CD4-positive, alpha-beta memory T cell (primary cell): ENCODE results near the gene ITGA6. TPM values are rescaled to one million over a fixed set of nuclear protein-coding genes. Genes with fewer than 3 reads are reported as not detected.

Experiments used
- CTCF ChIA-PET: fragments of 350-600 bp; sonication (Branson Sonifier 250); formaldehyde crosslinking; loops from one replicate; lab custom pipeline; 2021; ENCODE audit warnings: inconsistent platforms; ENCODE audit not compliant: partially characterized antibody; lab: Charles Lee
- POLR2A ChIA-PET: fragments of 350-600 bp; sonication (Branson Sonifier 250); formaldehyde crosslinking; loops from one replicate; lab custom pipeline; 2021; ENCODE audit not compliant: partially characterized antibody; lab: Charles Lee
- DNase-seq, 5 donors: peaks; one replicate each; pipeline versions ENCODE4 v3.0.0 to v3.0.0-alpha.2; 2020 to 2022; ENCODE audit warnings: mixed read lengths in 1 of 5
- H3K27ac ChIP-seq: one replicate; pipeline ENCODE4 v1.7.0; 2013; ENCODE audit warnings: low read depth, low read length
- H3K27me3 ChIP-seq: 2 replicates; pipeline ENCODE4 v1.7.0; 2013; ENCODE audit warnings: mild to moderate bottlenecking, low read length, moderate library complexity; ENCODE audit not compliant: insufficient read depth
- H3K36me3 ChIP-seq: 2 replicates; pipeline ENCODE4 v1.7.0; 2013; ENCODE audit warnings: mild to moderate bottlenecking, low read length, moderate library complexity; ENCODE audit not compliant: insufficient read depth
- H3K4me1 ChIP-seq: 2 replicates; pipeline ENCODE4 v1.7.0; 2013; ENCODE audit warnings: mild to moderate bottlenecking, low read length, moderate library complexity; ENCODE audit not compliant: insufficient read depth
- H3K4me3 ChIP-seq, 2 donors: one replicate each; pipeline ENCODE4 v1.7.0; 2013; ENCODE audit warnings: low read length in 2 of 2, mild to moderate bottlenecking in 1 of 2
- H3K9me3 ChIP-seq, 2 donors: one replicate each; pipeline ENCODE4 v1.7.0; 2013; ENCODE audit warnings: low read length in 2 of 2, control low read depth in 1 of 2; ENCODE audit not compliant: control insufficient read depth in 1 of 2
- H3K27ac Mint-ChIP-seq, 7 donors: one replicate each; pipeline ENCODE4 v1.8.0; 2020 to 2021; ENCODE audit warnings: mixed read lengths in 7 of 7, mild to moderate bottlenecking in 6 of 7, inconsistent platforms in 3 of 7, moderate library complexity in 3 of 7
- H3K27me3 Mint-ChIP-seq, 2 donors: one replicate each; pipeline ENCODE4 v1.8.0; 2020 to 2021; ENCODE audit warnings: mixed read lengths in 2 of 2
- H3K36me3 Mint-ChIP-seq, 2 donors: one replicate each; pipeline ENCODE4 v1.8.0; 2020 to 2021; ENCODE audit warnings: mixed read lengths in 2 of 2, inconsistent platforms in 1 of 2, mild to moderate bottlenecking in 1 of 2
- H3K4me1 Mint-ChIP-seq, 4 donors: one replicate each; pipeline ENCODE4 v1.8.0; 2020 to 2021; ENCODE audit warnings: mixed read lengths in 4 of 4, mild to moderate bottlenecking in 1 of 4
- H3K4me3 Mint-ChIP-seq, 8 donors: one replicate each; pipeline ENCODE4 v1.8.0; 2020 to 2021; ENCODE audit warnings: mixed read lengths in 8 of 8, mild to moderate bottlenecking in 7 of 8, moderate library complexity in 6 of 8, inconsistent platforms in 3 of 8
- H3K9me3 Mint-ChIP-seq, 8 donors: one replicate each; pipeline ENCODE4 v1.8.0; 2020 to 2021; ENCODE audit warnings: mixed read lengths in 8 of 8, mild to moderate bottlenecking in 5 of 8, inconsistent platforms in 3 of 8, moderate library complexity in 1 of 8
- intact Hi-C: fragments of 100-400 bp; cut with micrococcal nuclease; formaldehyde crosslinking; loops from one replicate; pipeline ENCODE4 v1.15.1; 2023
- polyA plus RNA-seq, 2 donors: library from polyadenylated mRNA; unstranded; fragments of 300-500 nt; fragmentation: Illumina TruSeq; gene quantifications; one replicate each; pipeline ENCODE4 v1.2.3, GENCODE V29; 2021
- total RNA-seq, 2 experiments: library from RNA; stranded (reverse); gene quantifications; one replicate each; pipeline ENCODE4 v1.2.3, GENCODE V29; 2021

Gene ITGA6
- total and polyA plus RNA-seq, 4 experiments from 2014 or later = 58.3 to 73.6 (median 66.5) TPM

DNA sequence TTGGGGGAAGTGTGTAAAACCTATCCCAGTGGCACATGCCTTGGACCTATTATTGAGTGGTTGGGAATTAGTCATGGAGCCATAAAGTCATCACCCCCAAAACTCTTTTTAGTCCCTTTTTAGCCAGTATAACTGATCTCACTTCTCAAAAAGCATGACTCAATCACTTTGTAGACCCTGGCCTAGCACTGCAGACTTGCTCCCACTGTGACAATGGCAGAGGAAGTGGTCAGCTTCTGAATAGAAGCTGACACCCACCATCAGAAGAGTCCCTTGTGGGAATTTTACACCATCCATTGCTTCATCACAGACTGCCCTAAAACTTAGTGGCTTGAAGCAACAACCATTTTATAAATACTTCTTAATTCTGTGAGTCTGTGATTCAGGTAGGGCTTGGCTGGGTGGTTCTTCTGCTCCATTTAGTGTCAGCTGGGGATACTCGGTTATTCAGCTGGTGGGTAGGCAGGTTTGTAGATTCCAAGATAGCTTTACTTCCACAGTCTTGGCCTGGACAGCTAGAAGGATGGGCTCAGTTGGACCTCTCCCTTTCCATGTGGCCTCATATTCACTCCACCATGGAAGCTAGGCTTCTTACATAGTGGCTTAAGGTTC is 10.8 kb upstream of the ITGA6 start:
- Mint-ChIP-seq H3K4me3 (no peak overlapping the region), H3K27me3 (peaks cover 2 to 5% of the 10 kb centered on the region in 2 donors), H3K36me3 (no peaks in the 10 kb centered on the region), H3K27ac (no peak overlapping the region), H3K4me1 (peaks cover 0 to 1% (median 0%) of the 10 kb centered on the region in 4 donors), H3K9me3 (peaks cover 0 to 4% (median 2%) of the 10 kb centered on the region in 8 donors)
- Histone ChIP-seq H3K27ac (no peak overlapping the region), H3K9me3 (no peaks in the 10 kb centered on the region), H3K4me3 (no peak overlapping the region), H3K4me1 (no peaks in the 10 kb centered on the region), H3K27me3 (no peaks in the 10 kb centered on the region), H3K36me3 (no peaks in the 10 kb centered on the region)
- DNase-seq = no peak
- intact Hi-C loops = no loop called here
- ChIA-PET POLR2A (interaction anchor here (0.9 kb wide), 1 partner anchor 8 kb away, joined by 3 read pairs; no protein-coding TSS in a partner anchor), CTCF (interaction anchor here (1.5 to 4.2 kb wide), 2 partner anchors 9 to 46 kb away, joined by 3 to 15 read pairs; no protein-coding TSS in a partner anchor)

DNA sequence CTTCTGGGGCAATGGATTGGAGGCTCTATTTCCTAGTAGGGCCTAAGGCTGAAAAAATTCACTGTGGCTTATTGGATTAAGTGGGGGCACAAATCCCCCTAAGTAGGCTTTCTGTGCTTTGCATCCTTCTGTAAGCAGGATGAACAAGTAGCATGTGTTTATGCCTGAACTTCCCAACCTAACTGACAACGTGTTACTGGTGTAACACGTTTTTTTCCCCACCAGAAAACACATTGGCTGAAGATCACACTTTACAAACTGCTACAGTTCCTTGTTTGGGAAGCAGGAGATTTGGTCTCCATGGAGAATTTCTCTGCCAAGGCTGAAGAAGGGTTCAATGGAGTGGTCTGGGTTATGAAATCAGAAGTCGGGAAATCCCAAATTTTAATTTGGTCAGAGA is 7.2 kb upstream of the ITGA6 start:
- no peak overlapping the region for H3K4me3 Mint-ChIP-seq
- no peaks in the 10 kb centered on the region for H3K36me3 Mint-ChIP-seq
- no peak overlapping the region for H3K27ac Mint-ChIP-seq
- Histone ChIP-seq H3K4me1 (peaks cover 12% of the 10 kb centered on the region), H3K4me3 (no peak overlapping the region), H3K9me3 (no peaks in the 10 kb centered on the region), H3K36me3 (no peaks in the 10 kb centered on the region), H3K27me3 (no peaks in the 10 kb centered on the region), H3K27ac (no peak overlapping the region)
- CTCF ChIA-PET = interaction anchor here (4.2 kb wide), 1 partner anchor 42 kb away, joined by 15 read pairs; no protein-coding TSS in a partner anchor
- peaks cover 8 to 21% (median 10%) of the 10 kb centered on the region in 4 donors for H3K4me1 Mint-ChIP-seq
- no peak for DNase-seq
- POLR2A ChIA-PET = no interaction called here
- intact Hi-C loops = no loop called here
- peaks cover 0 to 4% (median 2%) of the 10 kb centered on the region in 8 donors for H3K9me3 Mint-ChIP-seq
- H3K27me3 Mint-ChIP-seq = peaks cover 2 to 3% of the 10 kb centered on the region in 2 donors

DNA sequence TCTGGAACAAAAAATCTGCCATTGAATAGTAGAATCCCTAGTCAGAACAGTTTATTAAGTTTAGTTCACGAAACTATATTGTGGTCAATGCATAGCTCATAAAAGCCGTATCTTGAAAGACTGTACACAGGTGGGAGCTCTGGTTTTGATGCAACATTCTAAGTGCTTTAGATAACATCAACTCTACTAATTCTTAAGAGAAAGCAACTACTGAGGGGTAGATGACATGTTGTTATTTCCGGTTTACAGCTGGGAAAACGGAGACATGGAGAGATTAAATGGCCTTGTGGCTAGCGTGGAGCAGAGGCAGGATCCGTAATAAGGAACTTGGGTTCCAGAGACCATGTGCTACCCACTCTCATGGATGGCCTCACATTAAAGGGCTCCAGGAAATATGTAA is 4.2 kb upstream of the ITGA6 start:
- Mint-ChIP-seq H3K4me1 (peaks cover 19 to 41% (median 26%) of the 10 kb centered on the region in 4 donors), H3K36me3 (peaks cover 0 to 2% of the 10 kb centered on the region in 2 donors), H3K27me3 (peaks cover under 1 to 2% of the 10 kb centered on the region in 2 donors), H3K27ac (peak overlapping the region; percentile 5 to 70 (median 36)), H3K4me3 (peak overlapping the region in 7 of 8 donors; percentile 4 to 62 (median 17)), H3K9me3 (no peaks in the 10 kb centered on the region)
- DNase-seq = peak in 1 of 5 donors; percentile 23
- ChIA-PET POLR2A (interaction anchor here (0.6 to 18.4 kb wide), 4 partner anchors 11 to 38 kb away, joined by 3 to 449 read pairs (median 5); no protein-coding TSS in a partner anchor), CTCF (interaction anchor here (0.8 to 33.3 kb wide), 5 partner anchors 17 to 317 kb away, joined by 3 to 1033 read pairs (median 3); no protein-coding TSS in a partner anchor)
- no peaks in the 10 kb centered on the region for H3K36me3 ChIP-seq
- H3K27ac ChIP-seq = no peak overlapping the region
- H3K27me3 ChIP-seq = no peaks in the 10 kb centered on the region
- H3K4me1 ChIP-seq = peaks cover 25% of the 10 kb centered on the region
- H3K4me3 ChIP-seq = no peak overlapping the region
- intact Hi-C loops = no loop called here
- no peaks in the 10 kb centered on the region for H3K9me3 ChIP-seq

DNA sequence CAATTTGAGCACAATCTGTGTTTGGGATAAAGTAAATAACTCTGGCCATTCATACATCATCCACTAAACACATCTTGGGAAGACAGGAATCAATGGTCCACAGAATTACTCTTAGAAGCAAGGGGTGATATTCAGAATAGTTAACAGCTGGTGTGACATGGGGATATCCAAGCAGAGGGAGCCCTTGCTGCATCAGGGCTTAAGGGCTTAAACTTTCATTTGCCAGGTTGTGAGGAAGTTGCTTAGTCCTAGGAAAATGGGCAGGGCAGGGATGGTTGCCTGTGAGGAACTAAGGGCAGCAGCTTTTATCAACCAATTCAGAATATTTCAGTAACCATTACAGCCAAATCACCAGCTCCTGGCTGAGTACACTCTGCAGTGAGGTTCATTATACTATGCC is 2.0 kb upstream of the ITGA6 start:
- Histone ChIP-seq H3K9me3 (no peaks in the 10 kb centered on the region), H3K4me1 (peaks cover 44% of the 10 kb centered on the region), H3K36me3 (no peaks in the 10 kb centered on the region), H3K4me3 (no peak overlapping the region), H3K27me3 (no peaks in the 10 kb centered on the region), H3K27ac (no peak overlapping the region)
- Mint-ChIP-seq H3K27me3 (peaks cover 0 to 2% of the 10 kb centered on the region in 2 donors), H3K27ac (peak overlapping the region in 6 of 7 donors; percentile 22 to 94 (median 81)), H3K9me3 (no peaks in the 10 kb centered on the region), H3K4me3 (peak overlapping the region in 1 of 8 donors; percentile 52), H3K4me1 (peaks cover 30 to 41% (median 34%) of the 10 kb centered on the region in 4 donors), H3K36me3 (peaks cover 0 to 5% of the 10 kb centered on the region in 2 donors)
- intact Hi-C loops = loop anchor here (5.0 kb wide), 1 partner anchor 503 kb away; the partner anchor contains the start of gene HAT1
- CTCF ChIA-PET = interaction anchor here (0.9 to 33.3 kb wide), 4 partner anchors 15 to 254 kb away, joined by 3 to 1033 read pairs (median 61); no protein-coding TSS in a partner anchor
- POLR2A ChIA-PET = interaction anchor here (1.0 to 18.4 kb wide), 2 partner anchors 8 to 36 kb away, joined by 3 to 449 read pairs; no protein-coding TSS in a partner anchor
- no peak for DNase-seq

DNA sequence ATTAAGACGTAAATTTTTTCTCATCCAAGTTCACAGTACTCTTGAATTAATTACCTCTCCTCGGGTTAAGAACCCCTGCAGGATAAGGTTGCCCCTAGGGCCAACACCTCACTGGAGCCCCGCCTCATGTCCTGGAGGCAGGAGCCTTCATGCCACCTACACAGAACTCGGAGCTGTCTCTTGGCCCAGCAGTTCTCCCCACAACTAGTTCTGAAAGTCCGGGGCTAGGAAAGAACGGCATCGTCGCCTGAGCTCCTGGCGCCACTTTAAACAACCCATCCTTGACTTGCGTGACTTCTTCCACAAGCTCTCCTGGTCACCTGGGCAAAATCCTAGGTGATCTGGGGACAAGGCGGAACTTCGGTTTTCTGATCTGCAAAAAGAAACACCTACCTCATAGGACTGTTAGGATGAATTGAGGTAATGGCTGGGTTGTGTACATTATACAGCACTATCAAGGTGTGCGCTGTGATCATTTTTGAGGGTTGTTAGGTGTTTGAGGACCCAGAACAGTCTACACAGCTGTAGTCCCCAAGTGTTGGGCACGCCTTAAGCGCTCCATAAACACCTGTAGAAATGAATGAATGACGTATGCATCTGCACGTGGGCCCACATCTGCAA is 641 bp upstream of the ITGA6 start:
- Histone ChIP-seq H3K4me1 (peaks cover 58% of the 10 kb centered on the region), H3K36me3 (no peaks in the 10 kb centered on the region), H3K27me3 (no peaks in the 10 kb centered on the region), H3K4me3 (peak overlapping the region; percentile 31 to 76), H3K27ac (peak overlapping the region; percentile 66), H3K9me3 (no peaks in the 10 kb centered on the region)
- ChIA-PET POLR2A (interaction anchor here (0.8 to 18.4 kb wide), 9 partner anchors 8 to 1539 kb away, joined by 3 to 449 read pairs (median 3); partner anchors contain the start of genes DLX2 and DYNC1I2), CTCF (interaction anchor here (2.1 to 33.3 kb wide), 5 partner anchors 14 to 254 kb away, joined by 11 to 1033 read pairs (median 29); no protein-coding TSS in a partner anchor)
- H3K27me3 Mint-ChIP-seq = no peaks in the 10 kb centered on the region
- peak overlapping the region; percentile 89 to 95 (median 93) for H3K27ac Mint-ChIP-seq
- no peak for DNase-seq
- H3K4me3 Mint-ChIP-seq = peak overlapping the region; percentile 88 to 95 (median 92)
- intact Hi-C loops = loop anchor here (2.0 to 5.0 kb wide), 2 partner anchors 128 to 504 kb away; partner anchors contain the start of gene HAT1
- H3K4me1 Mint-ChIP-seq = peaks cover 30 to 46% (median 43%) of the 10 kb centered on the region in 4 donors
- no peaks in the 10 kb centered on the region for H3K9me3 Mint-ChIP-seq
- H3K36me3 Mint-ChIP-seq = peaks cover 0 to 5% of the 10 kb centered on the region in 2 donors

DNA sequence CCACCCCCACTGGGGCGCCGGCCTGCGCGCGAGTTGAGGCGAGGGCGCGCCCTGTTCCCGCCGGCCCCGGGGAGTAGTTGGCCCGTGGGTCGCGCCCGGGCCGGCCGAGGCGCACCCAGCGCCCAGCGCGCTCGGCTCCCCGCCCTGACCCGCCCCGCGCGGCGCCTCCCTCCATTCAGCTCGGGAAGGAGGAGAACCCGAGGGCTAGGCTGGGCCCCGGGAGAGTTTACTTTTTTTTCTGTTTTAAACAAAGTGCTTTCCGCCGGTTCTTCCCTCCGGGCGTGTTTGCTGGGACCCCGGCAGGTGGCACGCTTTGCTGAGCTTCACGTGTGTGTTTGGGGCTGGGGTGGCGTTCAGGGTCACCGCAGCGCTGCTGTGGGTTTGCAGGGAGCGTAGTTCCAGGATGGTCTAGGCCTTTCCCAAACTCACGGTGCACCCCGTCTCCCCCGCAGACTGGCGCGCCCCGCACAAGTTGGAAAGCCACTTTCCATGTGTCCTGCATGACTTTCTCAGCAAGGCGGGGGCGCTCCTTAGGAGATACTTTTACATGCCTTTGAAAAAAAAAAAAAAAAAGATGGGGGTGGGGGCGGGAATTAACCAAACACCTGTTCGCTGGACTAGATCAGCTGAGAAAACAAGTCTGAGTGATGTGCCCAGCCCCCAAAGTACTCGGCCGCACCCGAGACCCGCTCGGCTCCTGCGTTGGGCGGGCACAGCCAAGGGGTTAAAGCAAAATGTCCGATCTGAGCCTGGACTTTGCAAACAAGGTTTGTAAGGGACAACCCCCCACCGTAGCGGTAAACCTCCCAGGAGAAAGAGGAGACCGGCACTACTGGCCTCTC is 825 bp downstream of the ITGA6 start:
- H3K4me1 Mint-ChIP-seq = peaks cover 23 to 58% (median 43%) of the 10 kb centered on the region in 4 donors

More for the DNA sequence above, 825 bp downstream of the ITGA6 start:
- Histone ChIP-seq H3K4me3 (peak overlapping the region; percentile 21 to 76), H3K9me3 (no peaks in the 10 kb centered on the region), H3K4me1 (peaks cover 65% of the 10 kb centered on the region), H3K36me3 (no peaks in the 10 kb centered on the region), H3K27me3 (no peaks in the 10 kb centered on the region), H3K27ac (peak overlapping the region; percentile 66)
- Mint-ChIP-seq H3K27me3 (no peaks in the 10 kb centered on the region), H3K9me3 (no peaks in the 10 kb centered on the region), H3K27ac (peak overlapping the region in 6 of 7 donors; percentile 53 to 95 (median 92)), H3K36me3 (peaks cover 0 to 5% of the 10 kb centered on the region in 2 donors), H3K4me3 (peak overlapping the region; percentile 88 to 97 (median 94))
- intact Hi-C loops = loop anchor here (1.0 to 5.0 kb wide), 4 partner anchors 9 to 506 kb away; partner anchors contain the start of gene HAT1
- ChIA-PET POLR2A (interaction anchor here (1.0 to 18.4 kb wide), 6 partner anchors 15 to 326 kb away, joined by 3 to 449 read pairs (median 6); partner anchors contain the start of gene DLX2), CTCF (interaction anchor here (0.8 to 33.3 kb wide), 10 partner anchors 10 to 506 kb away, joined by 3 to 1033 read pairs (median 8); partner anchors contain the start of gene HAT1)
- peak; percentile 62 to 75 (median 64) for DNase-seq
